DOHH2 (cell line): Measurements from ENCODE around the gene DNAJB4.

Experiments
- EZH2phosphoT487 ChIP-seq: fragments of 200-600 bp; sonication (generic); IDR thresholded peaks from 2 replicates; pipeline ENCODE4 v1.6.1; 2017; ENCODE audit warnings: borderline replicate concordance, mild to moderate bottlenecking, antibody characterized with exemption, low read length, moderate library complexity, mixed read lengths
- TF ChIP-seq, protein P1 (sequence below): fragments of 200-600 bp; sonication (generic); IDR thresholded peaks from one replicate; pipeline ENCODE4 v1.5.1; 2014; ENCODE audit warnings: antibody characterized with exemption, mild to moderate bottlenecking, low read depth, low read length; ENCODE audit not compliant: poor library complexity, severe bottlenecking

DNA sequence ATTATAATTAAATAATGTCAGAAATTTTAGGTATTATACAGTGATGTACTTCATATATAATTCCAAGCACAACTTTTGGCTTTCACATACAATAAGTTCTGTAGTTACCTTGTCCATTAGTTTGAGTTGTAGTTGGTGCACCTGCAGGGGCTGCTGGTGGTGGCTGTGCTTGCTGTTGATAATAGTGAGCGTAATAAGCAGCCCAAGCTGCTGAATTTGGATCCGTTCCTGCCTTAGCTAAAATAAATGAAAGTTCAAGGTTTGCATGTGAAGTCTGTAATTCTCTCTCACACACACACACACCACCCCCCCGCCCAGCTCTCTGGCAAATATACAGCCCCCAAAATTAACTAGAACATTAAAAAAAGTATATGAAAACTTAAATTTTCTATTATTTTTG is 48.3 kb upstream of the DNAJB4 start:
- TF ChIP-seq, protein P1, sequence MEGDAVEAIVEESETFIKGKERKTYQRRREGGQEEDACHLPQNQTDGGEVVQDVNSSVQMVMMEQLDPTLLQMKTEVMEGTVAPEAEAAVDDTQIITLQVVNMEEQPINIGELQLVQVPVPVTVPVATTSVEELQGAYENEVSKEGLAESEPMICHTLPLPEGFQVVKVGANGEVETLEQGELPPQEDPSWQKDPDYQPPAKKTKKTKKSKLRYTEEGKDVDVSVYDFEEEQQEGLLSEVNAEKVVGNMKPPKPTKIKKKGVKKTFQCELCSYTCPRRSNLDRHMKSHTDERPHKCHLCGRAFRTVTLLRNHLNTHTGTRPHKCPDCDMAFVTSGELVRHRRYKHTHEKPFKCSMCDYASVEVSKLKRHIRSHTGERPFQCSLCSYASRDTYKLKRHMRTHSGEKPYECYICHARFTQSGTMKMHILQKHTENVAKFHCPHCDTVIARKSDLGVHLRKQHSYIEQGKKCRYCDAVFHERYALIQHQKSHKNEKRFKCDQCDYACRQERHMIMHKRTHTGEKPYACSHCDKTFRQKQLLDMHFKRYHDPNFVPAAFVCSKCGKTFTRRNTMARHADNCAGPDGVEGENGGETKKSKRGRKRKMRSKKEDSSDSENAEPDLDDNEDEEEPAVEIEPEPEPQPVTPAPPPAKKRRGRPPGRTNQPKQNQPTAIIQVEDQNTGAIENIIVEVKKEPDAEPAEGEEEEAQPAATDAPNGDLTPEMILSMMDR, result no peak
- no peak for TF ChIP-seq EZH2phosphoT487
